HG03520 (cell line): ENCODE measurements around the gene ZCCHC4.

Experiments used
- ATAC-seq: cut with Tn5 transposase; IDR thresholded peaks from one replicate; pipeline ENCODE4 v1.9.1; 2021; ENCODE audit warnings: mild to moderate bottlenecking, moderate library complexity; ENCODE audit not compliant: unreplicated experiment

ZCCHC4 gene

GRCh38 chr4:25312496-25313200 is at the start of gene ZCCHC4:
Gene ZCCHC4, plus strand, starts transcription at chr4:25312774. Its CDS starts 36 bp downstream, at chr4:25312810.
- ATAC-seq = peak; percentile 84

GRCh38 chr4:25271866-25272265 is 40.7 kb upstream of the ZCCHC4 start:
- ATAC-seq = no peak

GRCh38 chr4:25280210-25280609 is 32.4 kb upstream of the ZCCHC4 start:
- ATAC-seq = no peak

- ATAC-seq = no peak
Observed at GRCh38 chr4:25283948-25284347, 28.6 kb upstream of the ZCCHC4 start.

GRCh38 chr4:25284466-25284865 is 28.1 kb upstream of the ZCCHC4 start:
- ATAC-seq = no peak

GRCh38 chr4:25290490-25291067 is 22.0 kb upstream of the ZCCHC4 start:
- no peak for ATAC-seq

- no peak for ATAC-seq
Observed at GRCh38 chr4:25291158-25291733, 21.3 kb upstream of the ZCCHC4 start.

- ATAC-seq = no peak
Observed at GRCh38 chr4:25297528-25298242, 14.9 kb upstream of the ZCCHC4 start.

- no peak for ATAC-seq
Observed at GRCh38 chr4:25299476-25300203, 12.9 kb upstream of the ZCCHC4 start.

- ATAC-seq = no peak
Observed at GRCh38 chr4:25301471-25301870, 11.1 kb upstream of the ZCCHC4 start.

GRCh38 chr4:25302626-25303025 is 9.9 kb upstream of the ZCCHC4 start:
- no peak for ATAC-seq

- ATAC-seq = no peak
Observed at GRCh38 chr4:25303578-25303977, 9.0 kb upstream of the ZCCHC4 start.

- no peak for ATAC-seq
Observed at GRCh38 chr4:25306518-25307057, 6.0 kb upstream of the ZCCHC4 start.

GRCh38 chr4:25307596-25307995 is 5.0 kb upstream of the ZCCHC4 start:
- ATAC-seq = no peak

GRCh38 chr4:25308306-25308705 is 4.3 kb upstream of the ZCCHC4 start:
- ATAC-seq = no peak

GRCh38 chr4:25308761-25309160 is 3.8 kb upstream of the ZCCHC4 start:
- ATAC-seq = no peak

- ATAC-seq = peak; percentile 39
Observed at GRCh38 chr4:25310066-25310802, 2.3 kb upstream of the ZCCHC4 start.

- ATAC-seq = no peak
Observed at GRCh38 chr4:25310803-25311166, 1.8 kb upstream of the ZCCHC4 start.

GRCh38 chr4:25313201-25313895 is 774 bp downstream of the ZCCHC4 start:
- no peak for ATAC-seq

GRCh38 chr4:25320336-25320735 is 7.8 kb downstream of the ZCCHC4 start:
- ATAC-seq = no peak
